Osteoblast (primary cell): ENCODE data around the gene PCDHGB5. TPM values are rescaled to one million over a fixed set of nuclear protein-coding genes. Genes with fewer than 3 reads are reported as not detected.

Experiments
- DNase-seq: peaks from one replicate; pipeline ENCODE4 v3.0.0; 2011; ENCODE audit warnings: low spot score, mixed read lengths; ENCODE audit not compliant: insufficient read length; ENCODE audit errors: missing footprints
- H2AFZ ChIP-seq: 2 replicates; pipeline ENCODE4 v1.6.0; 2011; ENCODE audit warnings: mild to moderate bottlenecking, low read length
- H3K27ac ChIP-seq: 2 replicates; pipeline ENCODE4 v1.5.1; 2011; ENCODE audit warnings: mild to moderate bottlenecking, low read depth, low read length, moderate library complexity
- H3K27me3 ChIP-seq: 2 replicates; pipeline ENCODE4 v1.6.0; 2012; ENCODE audit warnings: mild to moderate bottlenecking, control low read depth, inconsistent platforms, low read length, moderate library complexity; ENCODE audit not compliant: insufficient read depth
- H3K36me3 ChIP-seq: 2 replicates; pipeline ENCODE4 v1.5.1; 2011; ENCODE audit warnings: mild to moderate bottlenecking, low read length, control low read depth, moderate library complexity; ENCODE audit not compliant: insufficient read depth
- H3K4me1 ChIP-seq: 2 replicates; pipeline ENCODE4 v1.5.1; 2011; ENCODE audit warnings: mild to moderate bottlenecking, low read length, control low read depth, moderate library complexity; ENCODE audit not compliant: insufficient read depth
- H3K4me2 ChIP-seq: 2 replicates; pipeline ENCODE4 v1.6.0; 2011; ENCODE audit warnings: mild to moderate bottlenecking, low read length; ENCODE audit not compliant: insufficient read depth
- H3K4me3 ChIP-seq: fragments of 200-600 bp; sonication (generic); 3 replicates; pipeline ENCODE4 v1.5.1; 2012; ENCODE audit warnings: mild to moderate bottlenecking, low read length, inconsistent platforms; ENCODE audit not compliant: insufficient read depth
- H3K79me2 ChIP-seq: 2 replicates; pipeline ENCODE4 v1.6.0; 2012; ENCODE audit warnings: mild to moderate bottlenecking, low read length, control low read depth, inconsistent platforms; ENCODE audit not compliant: insufficient read depth
- H3K9me3 ChIP-seq: 2 replicates; pipeline ENCODE4 v1.5.1; 2011; ENCODE audit warnings: low read depth, low read length, control low read depth
- H4K20me1 ChIP-seq: 2 replicates; pipeline ENCODE4 v1.6.0; 2012; ENCODE audit warnings: mild to moderate bottlenecking, low read length, control low read depth; ENCODE audit not compliant: insufficient read depth
- total RNA-seq: library from RNA; depleted of rRNA; stranded (reverse); fragments of >200 nt; gene quantifications from 2 replicates; pipeline ENCODE4 v1.2.3, GENCODE V29; 2012
- TF ChIP-seq, protein P1 (sequence below): IDR thresholded peaks from 2 replicates; pipeline ENCODE4 v1.5.1; 2011; ENCODE audit warnings: mild to moderate bottlenecking, low read depth, low read length, moderate library complexity; ENCODE audit errors: extremely low read depth

The PCDHGB5 gene
- total RNA-seq, 1 donor: 24.2 TPM

- no peaks in the 10 kb centered on the region for H3K36me3 ChIP-seq
- H4K20me1 ChIP-seq: no peaks in the 10 kb centered on the region
- H3K79me2 ChIP-seq: peaks cover 12% of the 10 kb centered on the region
- H3K4me2 ChIP-seq: peak overlapping the region; percentile 83
- peaks cover 15% of the 10 kb centered on the region for H3K9me3 ChIP-seq
- H3K4me3 ChIP-seq: peak overlapping the region; percentile 79
- peak overlapping the region; percentile 36 for H3K27ac ChIP-seq
- H3K4me1 ChIP-seq: peaks cover 8% of the 10 kb centered on the region
- H2AFZ ChIP-seq: peak overlapping the region; percentile 80
- no peak for DNase-seq
- H3K27me3 ChIP-seq: no peaks in the 10 kb centered on the region
- TF ChIP-seq, protein P1, sequence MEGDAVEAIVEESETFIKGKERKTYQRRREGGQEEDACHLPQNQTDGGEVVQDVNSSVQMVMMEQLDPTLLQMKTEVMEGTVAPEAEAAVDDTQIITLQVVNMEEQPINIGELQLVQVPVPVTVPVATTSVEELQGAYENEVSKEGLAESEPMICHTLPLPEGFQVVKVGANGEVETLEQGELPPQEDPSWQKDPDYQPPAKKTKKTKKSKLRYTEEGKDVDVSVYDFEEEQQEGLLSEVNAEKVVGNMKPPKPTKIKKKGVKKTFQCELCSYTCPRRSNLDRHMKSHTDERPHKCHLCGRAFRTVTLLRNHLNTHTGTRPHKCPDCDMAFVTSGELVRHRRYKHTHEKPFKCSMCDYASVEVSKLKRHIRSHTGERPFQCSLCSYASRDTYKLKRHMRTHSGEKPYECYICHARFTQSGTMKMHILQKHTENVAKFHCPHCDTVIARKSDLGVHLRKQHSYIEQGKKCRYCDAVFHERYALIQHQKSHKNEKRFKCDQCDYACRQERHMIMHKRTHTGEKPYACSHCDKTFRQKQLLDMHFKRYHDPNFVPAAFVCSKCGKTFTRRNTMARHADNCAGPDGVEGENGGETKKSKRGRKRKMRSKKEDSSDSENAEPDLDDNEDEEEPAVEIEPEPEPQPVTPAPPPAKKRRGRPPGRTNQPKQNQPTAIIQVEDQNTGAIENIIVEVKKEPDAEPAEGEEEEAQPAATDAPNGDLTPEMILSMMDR: no peak
Observed at GRCh38 chr5:141421489-141421855, 23.7 kb downstream of the PCDHGB5 start.

GRCh38 chr5:141422742-141423291 lies 25.1 kb downstream of the PCDHGB5 start:
- peaks cover 3% of the 10 kb centered on the region for H3K36me3 ChIP-seq
- peak overlapping the region; percentile 40 for H3K4me2 ChIP-seq
- H3K4me3 ChIP-seq: peak overlapping the region; percentile 31
- peaks cover 8% of the 10 kb centered on the region for H3K4me1 ChIP-seq
- peaks cover 16% of the 10 kb centered on the region for H3K9me3 ChIP-seq
- H4K20me1 ChIP-seq: no peaks in the 10 kb centered on the region
- H3K27ac ChIP-seq: no peak overlapping the region
- peaks cover 23% of the 10 kb centered on the region for H3K79me2 ChIP-seq
- H2AFZ ChIP-seq: no peak overlapping the region
- TF ChIP-seq, protein P1: no peak
- no peaks in the 10 kb centered on the region for H3K27me3 ChIP-seq
- no peak for DNase-seq

- TF ChIP-seq, protein P1: no peak
- Histone ChIP-seq H4K20me1 (no peaks in the 10 kb centered on the region), H3K79me2 (peaks cover 30% of the 10 kb centered on the region), H3K27me3 (no peaks in the 10 kb centered on the region), H3K27ac (no peak overlapping the region), H3K4me3 (no peak overlapping the region), H2AFZ (no peak overlapping the region), H3K4me2 (no peak overlapping the region), H3K9me3 (peaks cover 2% of the 10 kb centered on the region), H3K4me1 (no peaks in the 10 kb centered on the region), H3K36me3 (peaks cover 3% of the 10 kb centered on the region)
- DNase-seq: no peak
Observed at GRCh38 chr5:141427783-141428426, 30.2 kb downstream of the PCDHGB5 start.

- Histone ChIP-seq H3K27ac (peak within 1 kb of the TSS; percentile 46), H4K20me1 (no peaks in the 10 kb centered on the region), H2AFZ (peak within 1 kb of the TSS; percentile 59), H3K4me1 (peaks cover 4% of the 10 kb centered on the region), H3K4me2 (peak within 1 kb of the TSS; percentile 75), H3K27me3 (no peaks in the 10 kb centered on the region), H3K4me3 (peak within 1 kb of the TSS; percentile 65), H3K9me3 (peaks cover 2% of the 10 kb centered on the region), H3K79me2 (peaks cover 38% of the 10 kb centered on the region), H3K36me3 (peaks cover 3% of the 10 kb centered on the region)
- peak; percentile 98 for DNase-seq
- TF ChIP-seq, protein P1: peak; percentile 94
Observed at GRCh38 chr5:141430332-141431113, 32.8 kb downstream of the PCDHGB5 start, which contains the start of gene PCDHGA12. PCDHGA12 (plus strand) TSS chr5:141430507; CDS start chr5:141430760, 253 bp downstream.
